RWPE1 (cell line): ENCODE results near the gene NLRC3.

Experiments
- CTCF ChIA-PET: fragments of 350-600 bp; sonication (Branson Sonifier 250); formaldehyde crosslinking; extraction: SDS; loops from one replicate; lab custom pipeline; 2021; lab: Yijun Ruan, JAX
- POLR2A ChIA-PET: fragments of 400-600 bp; formaldehyde crosslinking; extraction: SDS; loops from one replicate; lab custom pipeline; 2020; ENCODE audit warnings: antibody characterized with exemption; ENCODE audit not compliant: low non-redundant PET; lab: Yijun Ruan, JAX
- DNase-seq: peaks from one replicate; pipeline ENCODE4 v3.0.0; 2012; ENCODE audit warnings: low spot score
- H3K27ac ChIP-seq: fragments of 450-650 bp; 2 replicates; pipeline ENCODE4 v1.5.1; 2017
- CTCF ChIP-seq: fragments of 450-650 bp; conservative IDR thresholded peaks from 2 replicates; pipeline ENCODE4 v1.5.1; 2017; ENCODE audit warnings: low read depth, mild to moderate bottlenecking

Gene NLRC3

GRCh38 chr16:3582276-3583165 lies 5.3 kb upstream of the NLRC3 start:
- CTCF ChIA-PET = no interaction called here
- no peak for TF ChIP-seq CTCF

GRCh38 chr16:3581392-3581791 lies 4.2 kb upstream of the NLRC3 start:
- DNase-seq = no peak
- TF ChIP-seq CTCF = no peak
- ChIA-PET CTCF (no interaction called here), POLR2A (no interaction called here)
- no peak overlapping the region for H3K27ac ChIP-seq

More at GRCh38 chr16:3582276-3583165, 5.3 kb upstream of the NLRC3 start:
- no peak overlapping the region for H3K27ac ChIP-seq
- POLR2A ChIA-PET = no interaction called here
- no peak for DNase-seq

GRCh38 chr16:3580686-3581085 lies 3.5 kb upstream of the NLRC3 start:
- DNase-seq = no peak
- CTCF ChIA-PET = no interaction called here
- no peak for TF ChIP-seq CTCF
- peak overlapping the region; percentile 53; the same call in 1 of the 2 replicates for H3K27ac ChIP-seq
- POLR2A ChIA-PET = no interaction called here

- CTCF ChIA-PET = no interaction called here
- peak overlapping the region; percentile 53 for H3K27ac ChIP-seq
- no peak for TF ChIP-seq CTCF
- POLR2A ChIA-PET = no interaction called here
- no peak for DNase-seq
Observed at GRCh38 chr16:3580251-3580651, 3.0 kb upstream of the NLRC3 start.

DNA sequence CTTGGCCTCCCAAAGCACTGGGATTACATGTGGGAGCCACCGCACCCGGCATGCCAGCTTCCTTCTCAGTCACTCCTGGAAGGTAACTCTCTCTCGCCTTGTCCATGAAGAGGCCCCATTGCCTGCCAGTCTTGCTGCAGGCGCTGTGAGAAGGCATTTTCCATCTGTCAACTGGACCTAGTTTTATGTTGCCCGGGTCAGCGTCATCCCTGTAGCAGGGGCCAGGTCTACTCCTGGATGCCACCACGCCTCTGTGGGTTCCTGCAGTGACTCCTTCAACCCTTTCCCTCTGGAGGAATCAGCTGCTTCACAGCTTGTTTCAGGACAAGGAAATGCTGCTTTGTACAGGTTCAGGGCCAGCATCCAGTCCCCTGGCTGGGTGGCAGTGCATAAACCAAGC lies 2.6 kb upstream of the NLRC3 start:
- POLR2A ChIA-PET = no interaction called here
- DNase-seq = no peak
- peak overlapping the region; percentile 53 for H3K27ac ChIP-seq
- TF ChIP-seq CTCF = no peak
- CTCF ChIA-PET = no interaction called here

GRCh38 chr16:3578610-3579551 lies 1.7 kb upstream of the NLRC3 start:
- TF ChIP-seq CTCF = no peak
- peak overlapping the region; percentile 53 for H3K27ac ChIP-seq
- POLR2A ChIA-PET = no interaction called here
- peak; percentile 36 for DNase-seq
- CTCF ChIA-PET = no interaction called here
